Spinal cord (tissue), 10 donors: Measurements from ENCODE around the gene ZIC4. TPM values are rescaled to one million over a fixed set of nuclear protein-coding genes. Genes with fewer than 3 reads are reported as not detected.
A peak's percentile ranks its signal among the peaks of the same experiment; 100 is the strongest.

Experiments
- DNase-seq, 6 donors: peaks; one replicate each; pipeline versions ENCODE4 v3.0.0 to v3.0.0-alpha.2; 2013 to 2015; ENCODE audit warnings: low spot score in 6 of 6, low read depth in 4 of 6
- H3K27ac ChIP-seq: one replicate; pipeline ENCODE4 v1.5.1; 2013; ENCODE audit warnings: low read depth, low read length, control low read depth
- H3K27me3 ChIP-seq: one replicate; pipeline ENCODE4 v1.6.1; 2013; ENCODE audit warnings: low read length; ENCODE audit not compliant: control insufficient read depth, insufficient read depth
- H3K36me3 ChIP-seq: one replicate; pipeline ENCODE4 v1.6.1; 2013; ENCODE audit warnings: low read length; ENCODE audit not compliant: control insufficient read depth, insufficient read depth
- H3K4me1 ChIP-seq: one replicate; pipeline ENCODE4 v1.6.1; 2013; ENCODE audit warnings: low read length; ENCODE audit not compliant: control insufficient read depth, insufficient read depth
- H3K4me3 ChIP-seq: one replicate; pipeline ENCODE4 v1.5.1; 2013; ENCODE audit warnings: low read depth, low read length, control low read depth
- H3K9me3 ChIP-seq: one replicate; pipeline ENCODE4 v1.6.1; 2013; ENCODE audit warnings: low read length; ENCODE audit not compliant: control insufficient read depth, insufficient read depth
- WGBS: methylation state at CpG from one replicate; pipeline ENCODE4 v1.1.5; 2013; ENCODE audit warnings: missing lambda C conversion rate; ENCODE audit not compliant: insufficient coverage; 5-methylcytosine and 5-hydroxymethylcytosine counted together
- long read RNA-seq, 4 donors: transcript quantifications; one replicate each; lab custom pipeline, GENCODE V29; 2026
- polyA plus RNA-seq, 2 donors: library from polyadenylated mRNA; unstranded; fragments of 120-200 nt; gene quantifications; one replicate each; pipeline ENCODE4 v1.2.1, GENCODE V29; 2013; ENCODE audit not compliant: insufficient read length in 2 of 2
- total RNA-seq, 2 donors: library from RNA; depleted of rRNA in 1 of 2; stranded (reverse); fragments of 120-200 nt in 1 of 2; fragments of >200 nt in 1 of 2; gene quantifications; one replicate each; pipeline versions ENCODE4 v1.2.3 to v1.2.4, GENCODE V29; 2013 to 2014
- donor health status: healthy.

ZIC4 gene
- total RNA-seq (10 to 100 TPM; 12.2 to 30.5 TPM), polyA plus RNA-seq (10 to 100 TPM; 21.6 to 33.0 TPM)
- long read RNA-seq, donor 1, full-length matches to known transcripts = 7 of 180 reads
- long read RNA-seq, donor 1, partial matches to known transcripts = 165 of 180 reads
- long read RNA-seq, donor 1, other reads (novel, unspliced or antisense) = 8 of 180 reads
- long read RNA-seq, donor 2, full-length matches to known transcripts = 2 of 162 reads
- long read RNA-seq, donor 2, partial matches to known transcripts = 160 of 162 reads
- long read RNA-seq, donor 2, other reads (novel, unspliced or antisense) = 0 of 162 reads
- long read RNA-seq, donor 3, partial matches to known transcripts = 0 of 4 reads
- long read RNA-seq, donor 3, other reads (novel, unspliced or antisense) = 0 of 4 reads
- long read RNA-seq, donor 4 = 0 reads

GRCh38 chr3:147406028-147406931 lies at the start of gene ZIC4:
Gene ZIC4, minus strand, starts transcription at chr3:147406543. Its CDS starts 3,746 bp downstream, at chr3:147402797.
- peak within 1 kb of the TSS; percentile 62 for H3K4me3 ChIP-seq
- peaks cover 92% of the 10 kb centered on the region for H3K27me3 ChIP-seq
- H3K27ac ChIP-seq = peak within 1 kb of the TSS; percentile 97
- peaks cover 58% of the 10 kb centered on the region for H3K4me1 ChIP-seq
- 18% methylated on average over 3 of the region's 25 CpGs for WGBS
- peak in 2 of 6 donors; percentile 60 to 85 for DNase-seq
- H3K9me3 ChIP-seq = no peaks in the 10 kb centered on the region
- H3K36me3 ChIP-seq = peaks cover 13% of the 10 kb centered on the region

- H3K9me3 ChIP-seq = no peaks in the 10 kb centered on the region
- H3K4me3 ChIP-seq = no peak overlapping the region
- H3K27me3 ChIP-seq = no peaks in the 10 kb centered on the region
- H3K36me3 ChIP-seq = no peaks in the 10 kb centered on the region
- no peak overlapping the region for H3K27ac ChIP-seq
- no peaks in the 10 kb centered on the region for H3K4me1 ChIP-seq
- WGBS = 33% methylated on average over 1 of the region's 3 CpGs
- DNase-seq = peak in 1 of 6 donors; percentile 73
Measured at GRCh38 chr3:147449669-147450068, 43.3 kb upstream of the ZIC4 start.

- H3K4me1 ChIP-seq = no peaks in the 10 kb centered on the region
- no peaks in the 10 kb centered on the region for H3K36me3 ChIP-seq
- H3K27ac ChIP-seq = no peak overlapping the region
- no peak overlapping the region for H3K4me3 ChIP-seq
- no peaks in the 10 kb centered on the region for H3K9me3 ChIP-seq
- DNase-seq = no peak
- no peaks in the 10 kb centered on the region for H3K27me3 ChIP-seq
Measured at GRCh38 chr3:147447224-147447623, 40.9 kb upstream of the ZIC4 start.

- Histone ChIP-seq H3K4me3 (no peak overlapping the region), H3K27me3 (peaks cover 5% of the 10 kb centered on the region), H3K9me3 (no peaks in the 10 kb centered on the region), H3K4me1 (no peaks in the 10 kb centered on the region), H3K27ac (no peak overlapping the region), H3K36me3 (no peaks in the 10 kb centered on the region)
- DNase-seq = no peak
- WGBS = no CpG with 5 or more reads among the region's 3 CpGs
Measured at GRCh38 chr3:147431751-147432150, 25.4 kb upstream of the ZIC4 start.

GRCh38 chr3:147428754-147429153 lies 22.4 kb upstream of the ZIC4 start:
- peaks cover 2% of the 10 kb centered on the region for H3K36me3 ChIP-seq
- peaks cover 22% of the 10 kb centered on the region for H3K27me3 ChIP-seq
- WGBS = no CpG with 5 or more reads among the region's 2 CpGs
- H3K27ac ChIP-seq = peak overlapping the region; percentile 88
- H3K4me1 ChIP-seq = peaks cover 7% of the 10 kb centered on the region
- no peaks in the 10 kb centered on the region for H3K9me3 ChIP-seq
- peak in 2 of 6 donors; percentile 4 to 44 for DNase-seq
- no peak overlapping the region for H3K4me3 ChIP-seq

GRCh38 chr3:147428326-147428725 lies 22.0 kb upstream of the ZIC4 start:
- WGBS = no CpG with 5 or more reads among the region's 1 CpG
- Histone ChIP-seq H3K4me1 (peaks cover 8% of the 10 kb centered on the region), H3K36me3 (peaks cover 2% of the 10 kb centered on the region), H3K9me3 (no peaks in the 10 kb centered on the region), H3K27ac (peak overlapping the region; percentile 88), H3K4me3 (no peak overlapping the region), H3K27me3 (peaks cover 27% of the 10 kb centered on the region)
- peak in 3 of 6 donors; percentile 6 to 56 (median 8) for DNase-seq

GRCh38 chr3:147427746-147428145 lies 21.4 kb upstream of the ZIC4 start:
- Histone ChIP-seq H3K4me1 (peaks cover 14% of the 10 kb centered on the region), H3K27ac (peak overlapping the region; percentile 88), H3K4me3 (peak overlapping the region; percentile 9), H3K36me3 (peaks cover 2% of the 10 kb centered on the region), H3K27me3 (peaks cover 32% of the 10 kb centered on the region), H3K9me3 (no peaks in the 10 kb centered on the region)
- peak in 3 of 6 donors; percentile 11 to 43 (median 37) for DNase-seq
- WGBS = 60% methylated on average over 3 of the region's 3 CpGs

- peak in 4 of 6 donors; percentile 8 to 52 (median 20) for DNase-seq
- WGBS = no CpG with 5 or more reads among the region's 2 CpGs
- Histone ChIP-seq H3K4me1 (peaks cover 14% of the 10 kb centered on the region), H3K4me3 (no peak overlapping the region), H3K27me3 (peaks cover 41% of the 10 kb centered on the region), H3K9me3 (no peaks in the 10 kb centered on the region), H3K36me3 (peaks cover 2% of the 10 kb centered on the region), H3K27ac (peak overlapping the region; percentile 88)
Measured at GRCh38 chr3:147426931-147427330, 20.6 kb upstream of the ZIC4 start.

- peaks cover 56% of the 10 kb centered on the region for H3K27me3 ChIP-seq
- no CpG with 5 or more reads among the region's 1 CpG for WGBS
- peak overlapping the region; percentile 88 for H3K27ac ChIP-seq
Measured at GRCh38 chr3:147425388-147425850, 19.1 kb upstream of the ZIC4 start.

More at GRCh38 chr3:147425388-147425850, 19.1 kb upstream of the ZIC4 start:
- Histone ChIP-seq H3K9me3 (no peaks in the 10 kb centered on the region), H3K4me3 (peak overlapping the region; percentile 7), H3K4me1 (peaks cover 27% of the 10 kb centered on the region), H3K36me3 (peaks cover 4% of the 10 kb centered on the region)
- peak in 3 of 6 donors; percentile 3 to 67 (median 36) for DNase-seq
